Loucy (cell line): Measurements from ENCODE around the gene PAPPA2.

Experiments
- H2AFZ ChIP-seq: fragments of 200-600 bp; sonication (generic); 2 replicates; pipeline ENCODE4 v1.6.0; 2016; ENCODE audit warnings: antibody characterized with exemption, mild to moderate bottlenecking, low read length, moderate library complexity
- H3F3A ChIP-seq: fragments of 200-600 bp; 2 replicates; pipeline ENCODE4 v1.6.0; 2016; ENCODE audit warnings: antibody characterized with exemption, low read depth, mild to moderate bottlenecking
- H3K27me3 ChIP-seq: fragments of 200-600 bp; sonication (generic); 2 replicates; pipeline ENCODE4 v1.6.1; 2014; ENCODE audit warnings: low read length, mild to moderate bottlenecking; ENCODE audit not compliant: insufficient read depth, poor library complexity, severe bottlenecking
- H3K36me3 ChIP-seq: fragments of 200-600 bp; sonication (generic); 2 replicates; pipeline ENCODE4 v1.6.1; 2016; ENCODE audit warnings: low read length; ENCODE audit not compliant: insufficient read depth
- H3K4me1 ChIP-seq: fragments of 200-600 bp; sonication (generic); 2 replicates; pipeline ENCODE4 v1.5.1; 2014; ENCODE audit warnings: low read length, mild to moderate bottlenecking; ENCODE audit not compliant: insufficient read depth, poor library complexity, severe bottlenecking
- H3K4me2 ChIP-seq: fragments of 200-600 bp; sonication (generic); 2 replicates; pipeline ENCODE4 v1.6.0; 2014; ENCODE audit warnings: antibody characterized with exemption, low read length, low read depth, mild to moderate bottlenecking; ENCODE audit not compliant: poor library complexity, severe bottlenecking
- H3K4me3 ChIP-seq: fragments of 200-600 bp; sonication (generic); 2 replicates; pipeline ENCODE4 v1.5.1; 2014; ENCODE audit warnings: low read length, mild to moderate bottlenecking, mixed read lengths; ENCODE audit not compliant: poor library complexity, severe bottlenecking
- H3K79me2 ChIP-seq: fragments of 200-600 bp; sonication (generic); 2 replicates; pipeline ENCODE4 v1.6.1; 2014; ENCODE audit warnings: low read length; ENCODE audit not compliant: insufficient read depth
- H3K9ac ChIP-seq: fragments of 200-600 bp; sonication (generic); 2 replicates; pipeline ENCODE4 v1.6.0; 2014; ENCODE audit warnings: mild to moderate bottlenecking, low read depth, low read length, moderate library complexity; ENCODE audit not compliant: poor library complexity, severe bottlenecking
- H3K9me2 ChIP-seq: fragments of 200-600 bp; sonication (generic); replicated peaks from 2 replicates; pipeline ENCODE4 v1.6.1; 2016; ENCODE audit warnings: low read depth, low read length, mixed read lengths
- H3K9me3 ChIP-seq: fragments of 200-600 bp; sonication (generic); 2 replicates; pipeline ENCODE4 v1.6.1; 2014; ENCODE audit warnings: mild to moderate bottlenecking, antibody characterized with exemption, low read length, low read depth; ENCODE audit not compliant: insufficient read depth
- H4K20me1 ChIP-seq: fragments of 200-600 bp; sonication (generic); 2 replicates; pipeline ENCODE4 v1.6.0; 2014; ENCODE audit warnings: antibody characterized with exemption, low read length, mild to moderate bottlenecking; ENCODE audit not compliant: insufficient read depth, poor library complexity, severe bottlenecking
- CTCF ChIP-seq: fragments of 200-600 bp; sonication (generic); conservative IDR thresholded peaks from 2 replicates; pipeline ENCODE4 v1.5.1; 2014; ENCODE audit warnings: mild to moderate bottlenecking, antibody characterized with exemption, low read length
- EZH2phosphoT487 ChIP-seq: fragments of 200-600 bp; IDR thresholded peaks from 2 replicates; pipeline ENCODE4 v1.6.1; 2018; ENCODE audit warnings: antibody characterized with exemption, mild to moderate bottlenecking, moderate library complexity, borderline replicate concordance

The PAPPA2 gene

GRCh38 chr1:176741181-176741580 is 278.2 kb downstream of the PAPPA2 start:
- H2AFZ ChIP-seq = no peak overlapping the region
- no peaks in the 10 kb centered on the region for H3K79me2 ChIP-seq
- no peaks in the 10 kb centered on the region for H3K9me3 ChIP-seq
- H3K9me2 ChIP-seq = no peaks in the 10 kb centered on the region
- H3K27me3 ChIP-seq = no peaks in the 10 kb centered on the region
- H3K4me1 ChIP-seq = no peaks in the 10 kb centered on the region
- H3F3A ChIP-seq = no peaks in the 10 kb centered on the region
- H3K4me2 ChIP-seq = no peak overlapping the region
- no peak overlapping the region for H3K4me3 ChIP-seq
- no peak overlapping the region for H3K9ac ChIP-seq
- no peaks in the 10 kb centered on the region for H4K20me1 ChIP-seq
- H3K36me3 ChIP-seq = no peaks in the 10 kb centered on the region
- TF ChIP-seq EZH2phosphoT487 (no peak), CTCF (no peak)

- Histone ChIP-seq H3K4me2 (no peak overlapping the region), H4K20me1 (no peaks in the 10 kb centered on the region), H3K4me1 (no peaks in the 10 kb centered on the region), H3K9ac (no peak overlapping the region), H3K79me2 (no peaks in the 10 kb centered on the region), H3K4me3 (no peak overlapping the region), H3K9me2 (no peaks in the 10 kb centered on the region), H3F3A (no peaks in the 10 kb centered on the region), H3K9me3 (no peaks in the 10 kb centered on the region), H3K36me3 (no peaks in the 10 kb centered on the region), H3K27me3 (no peaks in the 10 kb centered on the region), H2AFZ (no peak overlapping the region)
- no peak for TF ChIP-seq EZH2phosphoT487
- TF ChIP-seq CTCF = no peak
These were observed 279.3 kb downstream of the PAPPA2 start for GRCh38 chr1:176742322-176742721.

GRCh38 chr1:176744142-176744541 is 281.2 kb downstream of the PAPPA2 start:
- H3K36me3 ChIP-seq = no peaks in the 10 kb centered on the region
- H2AFZ ChIP-seq = no peak overlapping the region
- H3K4me3 ChIP-seq = no peak overlapping the region
- no peaks in the 10 kb centered on the region for H3K27me3 ChIP-seq
- H3F3A ChIP-seq = no peaks in the 10 kb centered on the region
- H3K9ac ChIP-seq = no peak overlapping the region
- no peaks in the 10 kb centered on the region for H3K79me2 ChIP-seq
- H3K9me2 ChIP-seq = no peaks in the 10 kb centered on the region
- TF ChIP-seq CTCF (no peak), EZH2phosphoT487 (no peak)
- H3K4me1 ChIP-seq = no peaks in the 10 kb centered on the region
- H4K20me1 ChIP-seq = no peaks in the 10 kb centered on the region
- H3K9me3 ChIP-seq = no peaks in the 10 kb centered on the region
- H3K4me2 ChIP-seq = no peak overlapping the region
